ENCODE data around the gene AQP3. TPM values are rescaled to one million over a fixed set of nuclear protein-coding genes. Genes with fewer than 3 reads are reported as not detected.
"Not testable (repeated sequence)": the region's sequence is repeated elsewhere in the genome, so short reads cannot be mapped to it uniquely, and the experiment has no call there.

Gene AQP3
- total RNA-seq, 1 experiment from 2014 or later, result not detected

DNA sequence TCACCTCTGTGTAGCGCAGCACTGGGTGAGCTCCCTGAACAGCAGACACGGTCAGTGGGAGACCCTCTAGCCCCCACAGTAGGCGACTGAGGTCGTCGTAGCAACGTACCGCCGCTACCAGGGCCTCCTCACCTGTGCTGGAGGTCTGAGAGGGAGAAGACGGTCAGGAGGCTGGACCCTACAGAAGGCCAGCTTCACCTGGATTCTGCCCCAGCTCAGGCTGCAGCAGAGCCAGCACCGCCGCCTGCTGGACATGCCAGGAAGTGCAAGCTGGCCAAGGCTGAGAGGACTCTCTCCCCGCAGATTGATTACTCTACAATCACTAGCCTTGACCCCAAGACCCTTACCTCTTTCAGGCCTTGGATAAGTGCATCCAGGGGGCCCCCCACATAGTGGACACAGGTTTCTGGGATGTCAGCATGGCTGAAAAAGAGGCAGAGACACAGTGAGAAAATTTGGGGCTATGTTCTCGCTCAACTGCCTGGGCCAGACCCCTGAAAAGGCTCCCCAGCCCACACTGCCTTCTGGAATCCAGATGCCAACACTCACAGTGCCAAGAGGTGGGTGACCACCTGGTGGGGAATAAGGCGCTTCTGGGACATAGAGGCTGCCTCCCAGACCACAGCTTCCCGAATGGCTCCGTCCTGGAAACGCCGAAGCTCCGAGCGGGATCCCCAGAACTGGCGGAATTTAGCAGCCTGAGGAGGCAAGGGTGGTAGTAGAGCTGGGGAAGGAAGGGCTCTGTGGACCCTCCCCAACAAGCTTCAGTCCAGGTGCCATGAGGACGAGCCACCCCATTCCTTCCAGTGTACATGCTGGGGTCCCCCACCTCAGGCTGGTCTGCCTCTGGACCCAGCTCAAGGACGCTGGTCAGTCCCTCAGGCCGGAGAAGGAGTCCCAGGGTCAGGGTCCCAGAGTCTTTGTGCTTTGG, 19.4 kb upstream of the AQP3 start:
- DNase-seq (ENCODE audit: low read depth, low spot score), result peak; percentile 49
- in situ Hi-C loops (cut with HindIII; ENCODE audit: low pct_unique_long_range_greater_than_20kb, low sequenced_read_pairs), result no loop called here

DNA sequence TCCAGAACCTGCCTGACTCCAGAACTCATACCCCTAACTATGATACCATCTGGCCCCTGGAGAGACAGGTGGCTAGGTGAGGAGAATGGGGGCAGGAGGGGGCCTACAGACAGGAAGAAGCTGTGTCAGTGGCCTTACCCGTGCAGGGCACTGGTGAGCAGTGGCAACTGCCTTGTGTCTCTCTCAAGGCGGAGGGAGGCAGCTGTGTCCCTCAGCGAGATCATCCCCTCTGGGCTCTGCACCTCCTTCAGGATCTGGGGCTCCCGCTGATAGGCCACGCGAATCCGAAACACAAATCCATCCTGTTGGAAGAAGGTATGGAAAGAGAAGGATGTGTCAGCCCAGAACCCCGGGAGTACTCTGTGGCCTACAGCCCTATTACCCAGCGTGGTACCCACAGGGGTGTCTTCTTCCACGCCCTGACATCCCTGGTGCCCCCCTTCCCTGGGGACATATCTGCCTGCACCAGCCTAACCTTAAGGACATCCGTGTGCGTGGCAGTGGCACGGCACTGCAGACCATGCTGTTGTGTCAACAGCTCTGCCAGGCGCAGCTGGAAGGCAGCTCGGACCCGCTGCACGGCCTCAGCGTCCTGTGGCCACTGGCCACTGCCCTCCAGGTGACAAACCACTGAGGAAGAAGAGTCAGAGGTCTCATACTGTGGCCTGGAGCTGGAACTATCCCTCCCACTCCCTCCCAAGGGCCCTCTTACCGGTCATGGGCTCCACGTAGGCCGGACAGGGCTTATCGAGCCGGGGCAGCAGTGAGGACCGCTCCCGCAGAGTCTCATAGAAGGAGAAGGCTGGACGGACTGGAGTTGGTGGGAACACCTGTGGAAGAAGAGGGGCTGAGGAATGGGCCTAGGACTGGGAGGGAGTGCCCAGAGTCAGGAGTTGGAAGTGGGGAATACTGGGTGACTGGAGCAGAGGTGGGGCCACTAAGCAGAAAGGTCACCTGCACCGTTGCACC, 18.5 kb upstream of the AQP3 start:
- no peak for DNase-seq (ENCODE audit: low read depth, low spot score)
- in situ Hi-C loops (cut with HindIII; ENCODE audit: low pct_unique_long_range_greater_than_20kb, low sequenced_read_pairs), result no loop called here

DNA sequence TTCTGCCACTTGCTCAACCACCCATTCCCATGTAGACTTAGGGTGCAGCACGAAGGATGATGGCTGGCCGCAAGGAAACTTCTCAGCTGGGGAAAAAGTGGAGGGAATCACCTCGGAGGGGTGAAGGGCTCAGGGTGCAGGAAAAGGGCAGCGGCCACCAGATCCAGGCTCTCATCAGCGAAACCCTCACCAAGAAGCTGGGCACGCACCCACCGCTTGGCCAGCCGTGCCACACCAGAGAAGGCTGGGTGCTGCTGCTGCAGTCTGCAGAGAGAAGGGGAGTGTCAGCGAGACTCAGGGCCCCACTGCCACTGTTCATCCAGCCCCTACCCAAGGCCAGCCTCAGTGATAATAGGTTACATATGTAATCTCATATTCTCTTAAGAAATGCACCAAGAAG, 17.7 kb upstream of the AQP3 start:
- DNase-seq (ENCODE audit: low read depth, low spot score), result no peak
- in situ Hi-C loops (cut with HindIII; ENCODE audit: low pct_unique_long_range_greater_than_20kb, low sequenced_read_pairs), result no loop called here

DNA sequence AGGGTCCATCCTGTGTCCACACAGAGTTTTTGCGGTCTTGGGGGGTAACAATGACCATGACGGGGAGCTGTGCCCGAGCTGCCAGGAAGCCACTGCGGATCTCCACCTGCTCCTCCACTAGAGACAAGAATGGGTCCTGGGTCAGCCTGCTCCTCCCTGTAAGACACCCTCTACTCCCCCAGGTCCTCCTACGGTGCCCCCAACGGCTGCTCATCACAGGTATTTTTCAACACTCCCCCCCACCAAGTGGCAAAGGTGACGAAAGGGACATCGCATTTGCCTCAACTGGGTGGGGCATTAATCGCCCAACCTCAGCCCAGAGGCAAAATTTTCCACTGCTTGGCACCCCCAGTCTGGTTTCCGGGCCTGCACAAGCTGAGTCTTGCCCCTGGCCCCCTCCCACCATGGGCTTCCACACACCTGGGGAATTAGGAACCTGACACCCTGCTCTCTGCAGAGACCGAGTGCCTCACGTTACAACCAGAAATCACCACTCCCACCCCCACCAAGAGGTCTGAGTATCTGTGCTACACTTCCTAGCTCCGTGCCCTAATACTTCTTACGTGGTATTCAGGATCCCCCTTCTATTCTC, 16.7 kb upstream of the AQP3 start:
- in situ Hi-C loops (cut with HindIII; ENCODE audit: low pct_unique_long_range_greater_than_20kb, low sequenced_read_pairs), result no loop called here
- DNase-seq (ENCODE audit: low read depth, low spot score), result no peak

DNA sequence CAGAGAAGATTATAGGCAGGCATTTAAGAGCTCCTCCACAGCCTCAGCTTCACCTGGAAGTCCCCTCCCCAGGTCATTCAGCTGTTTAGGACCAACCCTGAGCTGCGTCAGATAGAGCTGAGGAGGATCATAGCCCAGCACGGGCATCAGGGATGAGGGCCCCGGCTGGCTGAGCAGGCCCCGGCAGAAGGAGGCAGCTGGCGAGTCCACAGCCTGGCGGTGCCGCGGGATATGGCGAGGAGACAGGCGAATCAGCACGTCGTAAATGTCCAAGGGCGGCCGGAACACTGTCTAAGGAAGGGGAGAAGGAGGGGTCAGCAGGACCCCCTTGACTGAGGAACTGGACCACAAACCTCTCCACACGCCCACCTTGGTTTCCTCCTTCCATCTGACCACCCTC, 15.8 kb upstream of the AQP3 start:
- in situ Hi-C loops (cut with HindIII; ENCODE audit: low pct_unique_long_range_greater_than_20kb, low sequenced_read_pairs), result no loop called here
- DNase-seq (ENCODE audit: low read depth, low spot score), result no peak

DNA sequence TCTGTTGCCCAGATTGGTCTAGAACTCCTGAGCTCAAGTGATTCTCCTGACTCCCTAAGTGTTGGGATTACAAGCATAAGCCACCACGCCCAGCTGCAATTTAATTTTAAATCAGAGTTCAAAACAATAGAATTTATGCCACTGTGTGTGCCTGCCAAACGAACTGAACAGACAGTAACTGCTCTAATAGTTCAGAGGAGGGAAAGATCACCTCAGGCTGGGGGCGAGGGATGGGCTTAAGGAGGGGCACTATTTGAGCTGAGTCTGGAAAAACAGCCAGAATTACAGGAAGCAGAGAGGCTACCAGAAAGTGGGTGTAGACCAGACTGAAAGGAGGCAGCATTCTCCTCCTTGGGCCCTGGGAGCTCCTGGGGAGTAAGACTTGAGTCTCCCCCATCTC, 14.1 kb upstream of the AQP3 start:
- in situ Hi-C loops (cut with HindIII; ENCODE audit: low pct_unique_long_range_greater_than_20kb, low sequenced_read_pairs), result no loop called here
- no peak for DNase-seq (ENCODE audit: low read depth, low spot score)

DNA sequence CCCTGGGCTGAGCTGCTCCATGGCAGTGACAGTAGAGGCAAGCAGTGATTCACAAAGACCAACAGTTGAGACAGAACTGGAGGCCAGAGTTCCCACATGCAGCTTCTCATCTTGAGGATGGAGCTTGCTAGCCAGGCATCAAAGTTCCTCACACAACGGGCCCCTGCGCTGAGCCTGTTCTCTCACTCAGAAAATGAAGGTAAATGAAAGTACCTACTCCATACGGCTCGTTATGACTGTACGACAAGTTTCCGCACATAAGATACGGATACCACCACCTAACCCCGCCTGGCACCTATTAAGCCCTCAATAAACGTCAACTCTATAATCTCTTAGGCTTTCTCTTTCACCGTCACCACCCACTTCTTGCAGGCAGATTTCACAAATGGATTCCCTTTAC, 13.5 kb upstream of the AQP3 start:
- in situ Hi-C loops (cut with HindIII; ENCODE audit: low pct_unique_long_range_greater_than_20kb, low sequenced_read_pairs), result no loop called here
- DNase-seq (ENCODE audit: low read depth, low spot score), result no peak

DNA sequence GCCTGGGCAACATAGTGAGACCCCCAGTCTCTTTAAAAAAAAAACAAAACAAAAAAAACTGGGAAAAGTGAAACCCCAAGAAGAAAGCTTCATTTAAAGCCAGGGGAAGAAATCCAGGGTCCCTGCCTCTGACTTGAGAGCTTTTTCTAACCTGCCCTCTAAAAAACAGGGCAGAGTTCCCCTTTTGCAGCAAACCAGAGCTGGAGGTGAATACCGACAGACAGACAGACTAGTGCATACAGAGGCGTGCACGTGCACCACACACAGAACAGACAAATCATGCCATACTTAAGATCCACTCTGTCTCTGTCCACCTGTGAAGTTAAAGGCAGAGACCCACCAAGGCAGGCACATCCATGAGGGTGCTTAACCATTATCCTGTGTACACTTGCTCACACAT, 11.7 kb upstream of the AQP3 start:
- in situ Hi-C loops (cut with HindIII; ENCODE audit: low pct_unique_long_range_greater_than_20kb, low sequenced_read_pairs), result no loop called here

DNA sequence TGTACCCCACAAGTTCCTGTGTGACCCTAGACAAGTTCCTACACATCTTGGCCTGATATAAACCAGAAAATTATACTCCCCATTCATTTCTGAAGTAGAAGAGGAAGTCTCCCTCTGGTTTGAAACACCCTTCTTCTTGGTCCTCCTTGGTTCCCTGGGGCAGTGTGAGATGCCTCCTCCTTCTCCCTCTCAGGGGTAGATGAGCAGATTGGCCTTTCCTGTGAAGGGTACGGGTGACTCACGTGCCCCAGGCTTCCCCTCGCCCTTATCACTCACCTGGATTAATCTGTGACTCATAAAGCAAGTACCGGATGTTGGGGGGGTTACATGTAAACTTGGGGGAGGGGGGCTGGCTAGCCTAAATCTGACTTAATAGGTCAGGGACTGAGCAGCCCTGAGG, 11.1 kb upstream of the AQP3 start:
- no peak for DNase-seq (ENCODE audit: low read depth, low spot score)
- in situ Hi-C loops (cut with HindIII; ENCODE audit: low pct_unique_long_range_greater_than_20kb, low sequenced_read_pairs), result no loop called here

More for the DNA sequence above, 11.7 kb upstream of the AQP3 start:
- no peak for DNase-seq (ENCODE audit: low read depth, low spot score)

DNA sequence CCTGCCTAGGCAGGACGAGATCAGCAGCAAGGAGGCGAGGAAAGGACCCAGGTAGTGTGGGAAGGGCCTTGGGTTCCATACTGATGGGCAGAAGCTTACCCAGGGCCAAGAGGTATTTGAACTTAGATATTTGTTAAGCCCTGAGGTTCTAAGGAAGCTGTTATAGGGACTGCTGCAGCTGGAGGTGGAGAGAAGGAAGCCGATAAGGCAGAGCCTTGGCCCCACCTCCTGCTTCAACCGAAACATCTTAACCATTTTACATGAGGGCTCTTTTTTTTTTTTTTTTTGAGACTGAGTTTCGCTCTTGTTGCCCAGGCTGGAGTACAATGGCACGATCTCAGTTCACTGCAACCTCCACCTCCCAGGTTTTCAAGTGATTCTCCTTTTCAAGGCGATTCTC, 8.6 kb upstream of the AQP3 start:
- in situ Hi-C loops (cut with HindIII; ENCODE audit: low pct_unique_long_range_greater_than_20kb, low sequenced_read_pairs), result no loop called here

DNA sequence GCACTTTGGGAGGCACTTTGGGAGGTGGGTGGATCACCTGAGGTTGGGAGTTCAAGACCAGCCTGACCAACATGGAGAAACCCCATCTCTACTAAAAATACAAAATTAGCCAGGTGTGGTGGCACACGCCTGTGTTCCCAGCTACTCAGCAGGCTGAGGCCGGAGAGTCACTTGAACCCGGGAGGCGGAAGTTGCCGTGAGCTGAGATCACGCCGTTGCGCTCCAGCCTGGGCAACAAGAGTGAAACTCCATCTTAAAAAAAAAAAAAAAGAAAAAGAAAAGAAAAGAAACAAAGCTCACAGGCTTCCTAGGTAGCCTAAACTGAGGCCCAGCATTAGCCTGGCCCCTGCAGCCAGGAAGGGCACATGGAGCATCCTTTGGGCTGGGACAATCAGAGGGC, 8.1 kb upstream of the AQP3 start:
- DNase-seq (ENCODE audit: low read depth, low spot score); in situ Hi-C loops (cut with HindIII; ENCODE audit: low pct_unique_long_range_greater_than_20kb, low sequenced_read_pairs): not testable (repeated sequence)

More for the DNA sequence above, 8.6 kb upstream of the AQP3 start:
- DNase-seq (ENCODE audit: low read depth, low spot score), result no peak

DNA sequence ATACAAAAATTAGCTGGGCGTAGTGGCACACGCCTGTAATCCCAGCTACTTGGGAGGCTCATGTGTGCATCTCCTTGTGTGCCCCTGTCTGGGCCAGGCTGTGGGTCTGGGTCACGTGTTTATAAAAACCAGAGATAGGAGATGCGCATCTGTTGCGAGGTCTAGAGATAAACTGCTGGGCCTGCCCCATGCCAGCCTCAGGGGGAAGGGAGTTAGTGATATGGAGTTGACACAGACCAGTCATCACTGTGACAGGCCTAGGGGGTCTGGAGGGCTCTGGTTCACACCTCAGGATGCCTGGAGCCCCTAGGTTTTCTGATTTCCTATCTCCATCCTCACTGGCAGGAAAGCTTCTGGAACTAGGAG, 7.3 kb upstream of the AQP3 start:
- in situ Hi-C loops (cut with HindIII; ENCODE audit: low pct_unique_long_range_greater_than_20kb, low sequenced_read_pairs); DNase-seq (ENCODE audit: low read depth, low spot score): not testable (repeated sequence)

DNA sequence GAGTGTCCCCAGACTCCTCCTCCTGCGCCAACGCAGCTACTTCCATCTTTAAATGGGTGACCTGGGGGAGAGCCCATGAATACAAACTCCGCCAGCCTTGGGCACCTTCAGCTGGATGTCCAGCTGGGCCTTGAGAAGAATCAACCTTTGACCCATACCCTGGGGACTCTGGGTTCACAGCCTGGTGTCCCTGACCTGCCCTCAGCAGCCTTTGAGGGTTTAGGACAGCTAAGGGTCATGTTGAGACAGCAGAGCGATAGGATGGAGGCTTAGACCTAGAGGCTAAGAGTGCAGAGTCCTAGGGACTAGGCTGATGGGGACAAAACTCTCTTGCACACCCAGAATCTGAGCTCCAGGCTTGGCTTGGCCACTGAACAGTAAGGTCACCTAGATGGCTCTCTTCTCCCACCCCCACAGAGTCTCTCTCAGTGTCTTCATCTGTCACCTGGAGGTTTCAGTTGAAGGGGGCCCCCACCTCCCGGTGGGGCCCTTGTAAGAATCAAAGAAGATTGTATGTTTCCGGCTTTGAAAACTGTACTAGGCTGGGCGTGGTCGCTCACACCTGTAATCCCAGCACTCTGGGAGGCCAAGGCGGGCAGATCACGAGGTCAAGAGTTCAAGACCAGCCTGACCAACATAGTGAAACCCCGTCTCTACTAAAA, 6.7 kb upstream of the AQP3 start:
- in situ Hi-C loops (cut with HindIII; ENCODE audit: low pct_unique_long_range_greater_than_20kb, low sequenced_read_pairs), result no loop called here
- no peak for DNase-seq (ENCODE audit: low read depth, low spot score)

DNA sequence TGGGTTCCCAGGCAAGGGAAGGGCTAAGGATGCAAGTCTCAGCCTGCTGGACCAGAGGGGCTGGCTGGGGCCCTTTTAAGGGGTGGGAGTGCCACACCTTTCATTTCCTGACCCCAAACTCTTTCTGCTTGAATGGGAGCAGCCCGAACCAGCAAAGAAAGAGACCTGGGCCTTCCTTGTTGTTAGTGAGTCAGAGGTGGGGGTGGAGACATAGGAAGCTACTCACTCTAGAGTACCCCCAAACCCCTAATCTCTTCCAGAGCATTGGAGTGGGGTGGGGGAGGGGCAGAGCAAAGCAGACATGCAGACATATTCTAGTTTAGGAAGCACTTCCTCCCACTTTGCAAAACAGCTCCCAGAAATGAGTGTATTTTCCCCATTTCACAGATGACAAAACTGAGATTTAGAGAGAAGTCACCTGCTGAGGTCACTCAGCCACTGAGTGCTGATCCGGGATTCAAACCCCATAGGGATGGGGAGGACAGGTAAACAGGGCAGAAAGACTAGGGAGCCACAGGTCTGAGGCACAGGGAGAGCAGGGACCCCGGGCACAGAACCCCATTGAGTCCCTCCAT, 6.0 kb upstream of the AQP3 start:
- no peak for DNase-seq (ENCODE audit: low read depth, low spot score)
- in situ Hi-C loops (cut with HindIII; ENCODE audit: low pct_unique_long_range_greater_than_20kb, low sequenced_read_pairs), result no loop called here

DNA sequence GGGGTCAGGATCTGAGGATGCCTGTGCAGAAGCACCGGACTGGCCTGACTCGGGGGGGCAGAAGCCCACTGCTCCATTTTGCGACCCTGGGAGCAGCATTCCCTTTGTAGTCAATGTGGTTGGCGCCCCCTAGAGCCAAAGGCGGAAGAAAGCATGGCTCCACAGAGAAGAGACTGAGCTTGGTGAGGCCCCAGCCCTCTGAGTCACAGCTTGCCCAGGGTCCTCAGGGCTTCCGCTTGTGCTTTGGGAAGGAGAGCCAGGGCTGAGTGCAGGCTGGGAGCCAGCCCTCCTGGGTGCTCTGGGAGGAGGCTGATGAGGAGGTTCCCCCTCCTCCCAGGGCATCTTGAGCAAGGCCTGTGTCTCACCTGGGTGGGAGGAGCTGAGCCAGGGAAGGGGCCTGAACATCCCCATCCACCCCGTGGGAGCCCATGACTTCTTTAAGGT, 5.5 kb upstream of the AQP3 start:
- DNase-seq (ENCODE audit: low read depth, low spot score), result peak; percentile 74
- in situ Hi-C loops (cut with HindIII; ENCODE audit: low pct_unique_long_range_greater_than_20kb, low sequenced_read_pairs), result no loop called here

DNA sequence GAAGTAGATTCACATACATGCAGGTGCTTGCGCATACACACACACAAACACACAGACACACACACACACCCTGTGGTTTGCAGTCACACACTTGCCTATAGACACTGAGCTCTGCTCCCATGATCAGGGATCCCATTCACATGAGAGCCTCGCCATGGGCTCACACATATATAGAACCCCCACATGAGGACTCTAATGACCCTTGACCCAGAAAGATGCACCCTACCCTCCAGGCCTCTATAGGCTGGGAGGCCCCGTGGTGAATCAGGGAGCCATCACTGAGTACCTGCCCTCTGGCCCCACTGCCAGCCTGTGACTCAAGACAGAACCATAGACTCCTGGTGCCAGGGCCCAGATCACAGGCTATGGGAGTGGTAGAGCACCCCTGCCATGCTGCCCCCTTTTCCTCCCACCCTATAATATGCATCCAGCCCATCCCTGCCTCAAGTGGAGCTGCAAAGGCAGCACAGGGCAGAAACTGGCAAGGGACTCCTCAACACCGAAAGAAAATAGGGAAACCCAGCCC, 3.3 kb upstream of the AQP3 start:
- DNase-seq (ENCODE audit: low read depth, low spot score), result no peak
- in situ Hi-C loops (cut with HindIII; ENCODE audit: low pct_unique_long_range_greater_than_20kb, low sequenced_read_pairs), result no loop called here

DNA sequence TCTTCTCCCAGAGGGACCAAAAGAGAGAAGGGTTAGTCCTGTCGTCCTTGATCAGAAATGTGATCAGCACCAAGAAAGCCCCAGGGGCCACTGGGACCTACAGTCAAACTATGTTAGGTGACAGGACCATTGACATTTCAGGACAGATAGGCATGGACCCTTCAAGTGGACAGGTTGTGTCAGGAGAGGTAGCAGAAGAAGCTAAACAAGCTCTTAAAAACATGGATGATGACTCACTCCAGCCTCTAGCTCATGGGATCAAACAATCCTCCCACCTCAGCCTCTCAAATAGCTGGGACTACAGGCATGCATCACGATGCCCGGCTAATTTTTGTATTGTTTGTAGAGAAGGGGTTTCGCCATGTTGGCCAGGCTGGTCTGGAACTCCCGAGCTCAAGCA, 2.3 kb upstream of the AQP3 start:
- no peak for DNase-seq (ENCODE audit: low read depth, low spot score)
- in situ Hi-C loops (cut with HindIII; ENCODE audit: low pct_unique_long_range_greater_than_20kb, low sequenced_read_pairs), result no loop called here
